NCI-H748 (cell line): ENCODE data around the gene LYST.
"Not testable (repeated sequence)": the region's sequence is repeated elsewhere in the genome, so short reads cannot be mapped to it uniquely, and the experiment has no call there.

ENCODE experiments used
- DNase-seq: peaks from one replicate; lab custom pipeline; 2025; ENCODE audit not compliant: unreplicated experiment; lab: John Stamatoyannopoulos, UW

LYST gene

DNA sequence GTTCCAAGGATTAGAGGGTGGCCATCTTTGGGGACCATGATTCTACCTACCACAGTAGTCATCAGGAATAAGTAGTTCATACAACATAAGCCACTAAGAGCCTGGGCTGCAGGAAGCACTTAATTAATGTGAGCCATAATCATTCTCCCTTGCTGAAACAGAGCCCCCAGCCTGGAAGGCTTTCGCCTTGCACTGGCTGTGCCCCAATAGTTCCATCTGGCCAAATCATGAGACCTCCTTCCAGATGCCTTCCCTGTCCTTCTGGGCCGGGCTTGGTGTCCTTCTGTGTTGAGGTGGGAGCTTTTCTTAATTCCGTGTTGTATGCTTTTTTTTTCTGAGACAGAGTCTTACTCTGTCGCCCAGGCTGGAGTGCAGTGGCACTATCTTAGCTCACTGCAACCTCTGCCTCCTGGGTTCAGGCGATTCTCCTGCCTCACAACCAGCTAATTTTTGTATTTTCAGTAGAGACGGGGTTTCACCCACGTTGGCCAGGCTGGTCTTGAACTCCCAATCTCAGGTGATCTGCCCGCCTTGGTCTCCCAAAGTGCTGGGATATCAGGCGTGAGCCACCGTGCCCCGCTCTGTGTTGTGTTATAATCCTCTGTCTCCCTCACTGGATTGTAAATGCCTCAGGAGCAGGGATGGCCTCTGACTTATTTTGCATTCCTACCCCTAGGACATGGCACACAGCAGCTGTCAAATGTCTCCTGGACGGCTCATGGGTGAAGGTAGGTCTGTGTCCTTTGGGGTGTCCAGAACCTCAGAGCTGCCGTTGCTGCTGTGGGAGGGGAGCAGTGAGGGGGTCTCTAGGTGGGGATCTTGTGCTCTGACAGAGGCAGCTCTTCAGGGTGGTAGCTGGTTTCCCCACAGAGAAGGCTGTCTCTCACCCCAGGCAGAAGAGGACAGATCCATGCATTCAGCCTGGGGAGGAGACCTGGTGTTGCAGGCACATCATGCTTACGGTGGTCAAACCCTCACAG, 227.2 kb downstream of the LYST start:
- DNase-seq: no peak

DNA sequence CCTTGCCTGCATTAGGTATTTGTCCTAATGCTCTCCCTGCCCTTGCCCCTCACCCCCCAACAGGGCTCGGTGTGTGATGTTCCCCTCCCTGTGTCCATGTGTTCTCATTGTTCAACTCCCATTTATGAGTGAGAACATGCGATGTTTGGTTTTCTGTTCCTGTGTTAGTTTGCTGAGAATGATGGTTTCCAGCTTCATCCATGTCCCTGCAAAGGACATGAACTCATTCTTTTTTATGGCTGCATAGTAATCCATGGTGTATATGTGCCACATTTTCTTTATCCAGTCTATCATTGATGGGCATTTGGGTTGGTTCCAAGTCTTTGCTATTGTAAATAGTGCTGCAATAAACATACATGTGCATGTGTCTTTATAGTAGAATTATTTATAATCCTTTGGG, 228.1 kb downstream of the LYST start:
- DNase-seq: not testable (repeated sequence)

DNA sequence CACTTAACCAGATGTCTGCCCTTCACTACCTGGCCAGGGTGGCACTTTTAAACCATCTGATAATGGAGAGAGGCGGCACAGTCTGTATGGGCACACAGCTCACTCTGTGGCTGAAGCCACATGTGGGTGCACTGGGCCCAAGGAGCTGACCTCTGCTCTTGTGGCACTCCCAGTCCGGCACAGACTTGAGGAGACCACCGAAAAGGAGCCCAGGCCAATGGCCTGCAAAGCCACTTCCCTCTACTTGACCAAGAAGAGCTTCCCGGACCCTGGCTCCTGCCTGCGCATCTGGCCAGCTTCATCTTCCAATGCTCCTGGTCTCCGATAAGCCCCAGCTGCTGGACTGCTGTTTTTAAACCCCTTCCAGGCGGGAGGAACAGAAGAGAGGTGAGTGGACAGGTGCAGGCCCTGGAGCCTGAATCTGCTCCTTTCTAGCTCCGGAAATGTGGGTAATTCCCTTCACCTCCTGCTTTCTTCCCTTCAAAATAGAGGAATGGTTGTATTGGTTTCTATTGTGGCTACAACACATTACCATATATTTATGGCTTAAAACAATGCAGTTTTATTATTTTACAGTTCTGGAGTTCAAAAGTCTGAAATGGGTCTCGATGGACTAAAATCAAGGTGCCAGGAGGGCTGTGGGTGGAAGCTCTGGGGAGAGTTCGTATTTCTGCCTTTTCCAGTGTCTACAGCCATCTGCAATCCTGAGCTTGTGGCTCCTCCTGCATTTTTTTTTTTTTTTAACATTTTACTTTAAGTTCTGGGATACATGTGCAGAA, 228.8 kb downstream of the LYST start:
- no peak for DNase-seq

DNA sequence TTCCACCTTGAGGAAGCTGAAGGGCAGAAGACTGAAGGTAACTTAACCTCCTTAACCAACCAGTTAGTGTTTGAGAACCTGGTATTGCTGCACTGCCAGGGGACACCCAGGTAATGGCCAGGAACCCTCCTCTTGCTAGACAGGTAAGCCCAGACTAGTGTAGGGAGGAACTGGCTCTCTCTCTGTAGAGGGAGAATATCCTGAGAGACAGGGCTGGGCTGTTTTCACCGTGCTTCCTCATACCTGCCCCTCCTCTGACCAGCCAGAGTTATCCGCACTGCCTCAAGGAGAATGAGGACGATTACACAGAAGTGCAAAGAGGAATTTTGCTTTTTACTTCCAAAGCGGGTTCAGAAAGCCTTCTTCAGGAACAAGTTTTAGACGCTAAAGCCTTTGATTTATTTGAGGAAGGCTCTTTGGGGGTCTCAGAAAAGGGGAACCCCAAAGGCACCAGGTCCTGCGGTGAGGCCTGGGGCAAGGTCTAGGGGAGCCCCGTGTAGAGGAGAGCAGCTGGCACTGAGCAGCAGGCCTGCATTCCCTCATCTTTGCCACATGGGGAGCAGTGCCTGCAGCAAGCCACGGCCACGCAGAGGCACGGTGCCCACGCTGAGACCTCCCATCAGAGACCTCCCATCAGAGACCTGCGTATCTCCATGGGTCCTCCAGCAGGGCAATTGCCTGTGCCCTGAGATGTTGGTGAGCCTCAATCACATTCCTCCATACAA, 230.6 kb downstream of the LYST start:
- no peak for DNase-seq

DNA sequence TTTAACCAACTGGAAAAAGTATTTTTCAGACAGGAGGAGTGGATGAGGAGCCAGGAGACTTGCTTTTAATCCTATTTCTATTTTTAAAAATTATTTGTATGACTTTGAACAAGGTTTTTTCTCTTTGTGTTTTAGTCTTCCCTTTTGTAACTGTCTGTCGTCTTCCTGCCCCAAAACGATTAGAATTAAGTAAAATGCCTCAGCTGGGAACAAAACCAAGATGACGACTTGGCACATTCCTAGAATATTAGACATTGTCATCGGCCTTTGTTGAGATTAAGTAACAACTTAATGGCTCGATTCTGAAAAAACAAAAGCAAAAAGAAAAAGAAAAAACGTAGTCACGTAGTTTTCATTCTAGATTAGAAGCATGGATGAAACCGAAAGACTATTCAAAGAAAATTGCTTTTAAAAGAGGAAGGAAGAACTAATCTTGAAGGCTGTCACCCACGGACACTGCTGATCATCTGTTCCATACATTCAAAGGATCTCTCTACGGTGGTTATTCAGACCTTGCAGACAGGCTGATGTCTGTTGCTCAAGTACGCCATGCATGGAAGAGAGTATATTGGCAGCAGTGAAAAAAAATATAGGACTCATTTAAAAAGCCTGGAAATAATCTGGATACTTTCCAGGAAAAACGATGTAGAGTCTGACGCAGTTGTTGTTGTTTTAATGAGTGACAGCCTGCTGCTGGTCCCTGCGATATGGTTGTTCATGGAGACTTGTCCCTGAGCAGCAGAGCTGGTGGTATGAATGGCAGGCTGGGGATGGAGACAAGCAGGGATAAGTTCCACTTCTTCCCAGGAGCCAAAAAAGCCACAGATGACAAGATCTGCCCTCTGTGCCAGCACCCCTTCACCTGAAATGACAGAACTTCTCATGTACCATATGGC, 234.0 kb downstream of the LYST start:
- DNase-seq: no peak

DNA sequence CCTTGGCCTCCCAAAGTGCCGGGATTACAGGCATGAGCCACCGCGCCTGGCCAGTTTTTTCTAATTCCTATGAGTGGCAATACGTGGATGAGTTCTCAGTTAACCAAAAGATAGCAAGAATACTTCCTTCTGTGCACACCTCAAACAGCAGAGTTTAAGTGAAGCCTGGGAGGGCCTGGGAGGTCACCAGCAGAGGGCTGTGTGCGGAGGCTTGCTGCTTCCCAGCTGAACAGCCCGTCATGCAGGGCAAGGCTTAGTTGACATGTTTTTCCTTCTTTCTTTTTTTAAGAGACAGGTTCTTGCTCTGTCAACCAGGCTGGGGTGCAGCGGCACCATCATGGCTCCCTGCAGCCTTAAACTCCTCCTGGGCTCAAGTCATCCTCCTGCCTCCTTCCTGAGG, 234.9 kb downstream of the LYST start:
- DNase-seq: no peak

DNA sequence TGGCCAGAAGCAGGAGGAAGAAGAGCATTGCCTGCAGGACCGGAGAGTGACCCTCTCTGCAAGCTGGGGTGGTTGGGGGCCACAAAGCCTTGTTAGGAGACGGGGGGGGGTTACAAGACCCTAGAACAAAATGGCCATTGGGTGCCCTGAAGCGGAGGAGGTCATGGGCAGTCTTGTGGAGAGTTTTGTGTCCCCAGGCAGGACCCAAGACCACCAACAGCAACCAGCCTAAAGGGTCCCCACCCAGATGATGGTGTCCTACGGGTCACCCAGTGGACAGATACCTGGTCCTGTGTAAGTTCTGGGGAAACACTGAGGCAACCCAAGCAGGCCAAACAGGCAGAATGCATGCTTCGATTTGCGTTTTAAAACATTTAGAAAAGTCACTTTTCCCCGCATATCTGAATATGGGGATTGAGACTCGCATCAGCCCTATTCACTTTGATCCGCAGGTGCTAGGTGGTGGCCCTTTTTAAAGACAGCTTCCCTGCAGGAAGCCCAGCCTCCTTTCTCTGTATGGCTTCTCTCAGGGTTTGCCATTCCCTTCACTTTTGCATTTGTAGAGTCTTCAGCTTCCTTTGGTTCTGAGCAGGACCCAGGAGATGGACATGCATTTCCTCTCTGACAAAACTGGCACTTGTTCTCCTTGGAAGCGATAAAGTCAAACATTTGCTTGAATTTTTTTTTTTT, 238.2 kb downstream of the LYST start:
- no peak for DNase-seq

DNA sequence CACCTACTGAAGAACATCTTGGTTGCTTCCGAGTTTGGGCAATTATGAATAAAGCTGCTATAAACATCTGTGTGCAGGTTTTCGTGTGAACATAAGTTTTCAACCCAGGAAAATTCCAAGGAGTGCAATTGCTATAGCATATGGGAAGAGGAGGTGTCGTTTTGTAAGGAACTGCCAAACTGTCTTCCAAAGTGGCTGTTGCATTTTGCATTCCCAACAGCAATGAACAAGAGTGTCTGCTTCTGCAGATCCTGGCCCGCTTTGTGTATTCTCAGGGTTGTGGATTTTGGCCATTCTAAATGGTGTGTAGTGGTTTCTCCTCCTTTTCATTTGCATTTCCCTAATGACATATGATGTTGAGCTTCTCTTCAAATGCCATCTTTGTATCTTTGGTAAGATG, 240.9 kb downstream of the LYST start:
- no peak for DNase-seq

DNA sequence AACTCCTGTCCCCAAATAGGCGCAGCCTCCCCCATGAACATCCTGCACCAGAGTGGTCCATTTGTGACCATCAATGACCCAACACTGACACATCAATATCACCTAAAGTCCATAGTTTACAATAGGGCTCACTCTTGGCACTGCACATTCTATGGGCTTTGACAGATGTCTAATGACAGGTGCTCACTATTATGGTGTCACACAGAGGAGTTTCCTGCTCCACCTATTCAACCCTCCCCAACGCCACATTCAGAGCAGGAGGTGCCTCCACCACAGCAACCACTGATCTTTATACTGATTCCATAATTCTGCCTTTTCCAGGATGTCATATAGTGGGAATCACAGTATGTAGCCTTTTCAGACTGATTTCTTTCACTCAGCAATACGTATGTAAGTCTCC, 241.4 kb downstream of the LYST start:
- no peak for DNase-seq

DNA sequence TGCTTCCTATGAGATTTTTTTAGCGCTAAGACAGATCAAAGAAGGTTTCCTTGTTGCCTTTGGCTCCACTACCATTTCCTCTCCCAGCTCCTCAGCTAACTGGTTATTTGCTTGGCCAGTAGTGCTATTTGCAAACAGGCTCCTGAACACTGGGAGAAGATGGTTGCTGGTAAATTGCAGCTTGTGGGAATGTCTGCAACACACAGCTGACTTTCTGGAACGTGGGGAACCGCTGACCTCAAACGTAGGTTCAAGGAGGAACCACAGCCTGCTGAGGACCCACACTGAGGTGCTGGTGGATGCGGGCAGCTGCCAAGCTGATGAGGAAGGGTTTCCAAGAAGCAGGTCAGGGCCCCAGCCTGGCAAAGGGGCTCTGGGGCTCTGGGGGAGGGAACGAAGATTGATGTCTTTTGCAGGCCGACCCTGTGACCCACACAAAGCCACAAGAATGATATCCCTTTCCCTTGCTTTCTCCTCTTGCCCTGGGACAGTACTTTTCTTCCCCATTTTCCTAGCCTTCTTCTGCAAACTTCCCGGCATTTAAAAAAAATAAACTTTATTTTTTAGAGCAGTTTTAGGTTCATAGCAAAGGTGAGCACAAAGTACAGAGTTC, 241.9 kb downstream of the LYST start:
- DNase-seq: no peak

DNA sequence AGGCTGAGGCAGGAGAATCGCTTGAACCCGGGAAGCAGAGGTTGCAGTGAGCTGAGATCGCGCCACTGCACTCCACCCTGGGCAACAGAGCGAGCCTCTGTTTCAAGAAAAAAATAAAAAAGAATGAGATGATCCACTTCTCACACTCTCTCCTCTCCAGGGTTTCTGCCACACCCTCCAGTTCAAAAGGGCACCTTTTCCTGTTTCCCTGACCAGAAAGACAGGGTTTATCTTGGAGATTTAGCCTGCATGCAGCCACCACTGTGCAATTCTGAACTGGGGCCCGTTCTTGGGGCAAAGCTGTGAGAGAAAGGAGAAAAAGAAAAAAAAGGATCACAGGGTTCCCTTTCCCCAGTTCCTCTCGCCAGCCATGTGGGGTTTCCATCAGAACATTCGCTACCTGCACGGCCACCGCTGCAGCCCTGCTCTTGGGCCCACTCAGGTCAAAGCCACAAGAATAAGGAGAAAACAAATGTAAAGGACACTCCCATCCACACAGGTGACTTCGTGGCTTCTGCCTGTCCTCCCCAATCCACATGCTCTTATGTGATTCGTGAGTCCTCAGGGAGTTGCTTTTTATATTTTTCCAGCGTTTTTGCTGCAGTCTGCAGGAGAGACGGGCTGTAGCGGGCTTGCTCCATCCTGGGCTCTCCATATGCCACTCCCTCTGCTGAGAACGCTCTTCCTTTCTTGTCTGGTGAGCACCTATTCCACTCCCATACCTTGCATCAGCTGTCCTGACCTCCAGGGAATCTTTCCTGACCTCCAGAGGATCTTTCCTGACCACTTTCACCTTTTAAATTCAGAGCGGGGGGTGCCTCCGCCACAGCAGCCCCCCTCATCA, 243.5 kb downstream of the LYST start:
- no peak for DNase-seq

DNA sequence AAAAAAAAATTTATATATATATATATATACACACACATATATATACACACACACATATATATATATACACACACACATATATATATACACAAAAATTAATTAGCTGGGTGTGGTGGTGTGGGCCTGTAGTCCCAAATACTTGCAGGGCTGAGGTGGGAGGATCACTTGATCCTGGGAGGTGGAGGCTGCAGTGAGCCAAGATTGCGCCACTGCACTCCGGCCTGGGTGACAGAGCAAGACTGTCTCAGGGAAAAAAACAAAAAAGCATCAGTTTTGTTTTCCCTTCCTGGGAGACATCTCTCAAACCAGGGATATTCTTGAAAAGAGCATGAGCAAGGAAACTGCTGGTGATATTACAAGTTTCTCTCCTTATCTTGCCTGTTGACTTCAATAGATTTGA, 247.6 kb downstream of the LYST start:
- not testable (repeated sequence) for DNase-seq

DNA sequence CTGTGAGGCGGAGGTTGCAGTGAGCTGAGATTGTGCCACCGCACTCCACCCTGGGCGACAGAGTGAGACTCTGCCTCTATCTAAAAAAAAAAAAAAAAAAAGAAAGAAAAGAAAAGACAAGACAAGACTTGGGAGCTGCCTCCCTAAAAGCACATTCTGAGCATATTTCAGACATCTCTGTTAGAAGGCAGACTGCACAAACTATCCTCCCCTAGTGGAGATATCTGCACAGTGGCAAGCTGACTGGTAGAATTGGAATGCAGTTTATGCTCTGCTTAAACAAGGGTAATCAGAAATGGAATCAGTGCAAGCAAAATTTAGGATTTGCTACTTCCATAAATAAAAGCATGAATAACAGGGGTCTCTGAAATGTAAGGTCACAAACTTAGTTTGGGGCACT, 248.9 kb downstream of the LYST start:
- DNase-seq: no peak

DNA sequence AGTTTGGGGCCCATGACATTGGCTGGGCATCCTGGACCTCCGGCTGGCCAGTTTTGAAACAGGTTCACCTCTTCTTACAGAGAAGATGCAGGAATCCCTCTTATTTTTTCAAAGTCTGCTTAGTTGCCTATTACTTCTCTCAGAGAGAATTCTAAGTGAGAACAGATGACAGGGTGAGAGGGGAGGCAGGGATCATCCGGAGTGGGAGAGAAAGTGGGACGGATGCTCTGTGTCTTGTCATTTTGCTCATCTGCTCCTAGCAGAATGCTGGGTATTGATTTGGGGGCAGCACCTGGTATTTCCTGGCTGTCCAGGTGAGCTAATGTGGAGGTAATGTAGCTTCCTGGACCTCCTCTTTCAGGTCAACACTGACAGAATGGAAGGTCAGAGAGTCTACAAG, 249.6 kb downstream of the LYST start:
- no peak for DNase-seq

DNA sequence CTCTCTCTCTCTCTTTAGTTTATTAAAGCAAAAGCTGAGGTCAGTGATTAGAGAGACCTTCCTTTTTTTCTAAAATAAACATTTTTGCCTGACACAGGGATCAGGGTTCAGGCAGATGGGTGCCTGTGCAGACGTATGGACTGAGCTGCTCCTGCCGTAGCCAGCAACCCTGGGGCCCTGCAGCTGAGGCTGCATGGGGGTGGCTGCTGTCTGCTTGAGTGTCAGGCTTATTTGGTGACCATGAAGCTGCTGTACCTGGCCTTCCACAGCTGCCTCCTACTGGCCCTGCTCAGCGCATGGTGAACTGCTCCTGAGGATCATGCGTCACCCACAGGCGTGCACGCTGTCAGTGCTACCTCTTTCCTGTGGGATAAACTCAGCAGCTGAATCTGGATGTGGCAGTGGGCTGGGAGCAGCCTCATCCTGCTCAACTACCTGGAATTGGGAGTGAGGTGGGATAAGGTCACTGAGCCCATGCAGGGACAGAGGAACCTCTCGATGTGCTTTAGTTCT, 252.2 kb downstream of the LYST start:
- no peak for DNase-seq

DNA sequence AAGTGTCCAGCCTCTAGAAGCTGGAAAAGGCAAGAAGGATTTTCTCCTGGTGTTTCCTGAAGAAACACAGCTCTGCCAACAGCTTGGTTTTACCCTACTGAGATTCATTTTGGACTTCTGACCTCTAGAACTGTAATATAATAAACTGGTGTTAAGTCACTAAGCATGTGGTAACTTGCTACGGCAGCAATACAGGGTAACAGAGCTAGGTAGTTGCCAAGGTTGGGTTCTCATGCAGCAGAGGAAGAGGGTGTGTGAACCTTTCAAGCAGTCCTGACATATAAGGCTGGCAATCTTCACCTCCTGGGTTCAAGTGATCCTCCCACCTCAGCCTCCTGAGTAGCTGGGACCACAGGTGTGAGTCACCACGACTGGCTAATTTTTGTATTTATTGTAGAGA, 253.1 kb downstream of the LYST start:
- no peak for DNase-seq

DNA sequence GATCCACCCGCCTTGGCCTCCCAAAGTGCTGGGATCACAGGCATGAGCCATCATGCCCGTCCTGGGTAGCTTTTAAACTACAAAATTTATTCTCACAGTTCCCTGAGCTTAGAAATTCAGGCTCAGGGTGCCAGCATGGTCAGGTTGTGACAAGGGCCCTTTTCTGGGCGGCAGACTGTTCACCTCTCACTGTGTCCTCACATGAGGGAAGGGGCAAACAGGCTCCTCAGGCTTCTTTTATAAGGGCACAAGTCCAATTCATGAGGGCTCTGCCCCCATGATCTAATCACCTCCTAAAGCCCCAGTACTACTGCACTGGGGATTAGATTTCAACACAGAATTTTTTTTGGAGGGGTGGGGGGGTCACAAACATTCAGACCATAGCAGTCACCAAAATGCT, 253.9 kb downstream of the LYST start:
- DNase-seq: no peak
